WI38 (cell line): ENCODE measurements around the gene NPAS2.

Experiments
- H3K4me3 ChIP-seq: 2 replicates; pipeline ENCODE4 v1.5.1; 2011; ENCODE audit warnings: low read depth, mild to moderate bottlenecking, control low read depth, low read length
- TF ChIP-seq, protein P1 (sequence below): IDR thresholded peaks from 2 replicates; pipeline ENCODE4 v1.5.1; 2012; ENCODE audit warnings: low read depth, mild to moderate bottlenecking, control low read depth, low read length

The NPAS2 gene

DNA sequence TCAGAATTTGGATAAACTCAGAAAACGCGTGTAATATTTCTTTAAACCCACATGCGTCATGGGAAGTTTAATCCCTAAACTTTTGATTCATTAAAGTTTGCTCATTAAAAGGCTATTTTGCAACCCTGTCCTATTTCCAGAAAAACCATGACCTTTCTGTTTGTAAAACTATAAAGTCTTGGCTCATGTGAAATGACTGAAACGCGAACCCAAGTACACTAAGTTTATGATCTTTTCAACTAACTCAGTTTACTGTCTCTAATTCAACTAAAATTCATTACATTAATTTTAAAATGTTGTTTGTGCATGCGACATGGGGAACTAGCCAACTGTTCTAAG lies 178.3 kb downstream of the NPAS2 start:
- TF ChIP-seq, protein P1, sequence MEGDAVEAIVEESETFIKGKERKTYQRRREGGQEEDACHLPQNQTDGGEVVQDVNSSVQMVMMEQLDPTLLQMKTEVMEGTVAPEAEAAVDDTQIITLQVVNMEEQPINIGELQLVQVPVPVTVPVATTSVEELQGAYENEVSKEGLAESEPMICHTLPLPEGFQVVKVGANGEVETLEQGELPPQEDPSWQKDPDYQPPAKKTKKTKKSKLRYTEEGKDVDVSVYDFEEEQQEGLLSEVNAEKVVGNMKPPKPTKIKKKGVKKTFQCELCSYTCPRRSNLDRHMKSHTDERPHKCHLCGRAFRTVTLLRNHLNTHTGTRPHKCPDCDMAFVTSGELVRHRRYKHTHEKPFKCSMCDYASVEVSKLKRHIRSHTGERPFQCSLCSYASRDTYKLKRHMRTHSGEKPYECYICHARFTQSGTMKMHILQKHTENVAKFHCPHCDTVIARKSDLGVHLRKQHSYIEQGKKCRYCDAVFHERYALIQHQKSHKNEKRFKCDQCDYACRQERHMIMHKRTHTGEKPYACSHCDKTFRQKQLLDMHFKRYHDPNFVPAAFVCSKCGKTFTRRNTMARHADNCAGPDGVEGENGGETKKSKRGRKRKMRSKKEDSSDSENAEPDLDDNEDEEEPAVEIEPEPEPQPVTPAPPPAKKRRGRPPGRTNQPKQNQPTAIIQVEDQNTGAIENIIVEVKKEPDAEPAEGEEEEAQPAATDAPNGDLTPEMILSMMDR, result no peak
- no peak overlapping the region for H3K4me3 ChIP-seq

DNA sequence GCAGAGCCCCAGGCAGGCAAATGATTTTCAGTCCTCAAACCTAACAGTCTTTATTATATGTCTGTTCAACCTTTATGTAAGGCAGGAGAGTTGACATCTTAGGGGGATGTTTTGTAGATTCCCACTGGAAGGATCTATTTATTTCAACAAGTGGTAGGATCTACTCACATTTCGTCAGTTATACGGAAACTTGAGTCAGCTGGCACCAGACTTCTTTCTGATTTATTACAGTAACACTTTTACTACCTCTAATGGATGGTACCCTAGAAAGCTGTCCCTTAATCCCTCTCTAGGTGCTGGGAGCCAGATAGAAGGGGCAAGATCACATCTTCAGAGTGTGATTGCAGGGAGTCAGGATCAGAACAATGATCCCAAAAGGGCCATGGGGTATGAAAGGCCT lies 180.1 kb downstream of the NPAS2 start:
- no peak overlapping the region for H3K4me3 ChIP-seq
- TF ChIP-seq, protein P1, result no peak

DNA sequence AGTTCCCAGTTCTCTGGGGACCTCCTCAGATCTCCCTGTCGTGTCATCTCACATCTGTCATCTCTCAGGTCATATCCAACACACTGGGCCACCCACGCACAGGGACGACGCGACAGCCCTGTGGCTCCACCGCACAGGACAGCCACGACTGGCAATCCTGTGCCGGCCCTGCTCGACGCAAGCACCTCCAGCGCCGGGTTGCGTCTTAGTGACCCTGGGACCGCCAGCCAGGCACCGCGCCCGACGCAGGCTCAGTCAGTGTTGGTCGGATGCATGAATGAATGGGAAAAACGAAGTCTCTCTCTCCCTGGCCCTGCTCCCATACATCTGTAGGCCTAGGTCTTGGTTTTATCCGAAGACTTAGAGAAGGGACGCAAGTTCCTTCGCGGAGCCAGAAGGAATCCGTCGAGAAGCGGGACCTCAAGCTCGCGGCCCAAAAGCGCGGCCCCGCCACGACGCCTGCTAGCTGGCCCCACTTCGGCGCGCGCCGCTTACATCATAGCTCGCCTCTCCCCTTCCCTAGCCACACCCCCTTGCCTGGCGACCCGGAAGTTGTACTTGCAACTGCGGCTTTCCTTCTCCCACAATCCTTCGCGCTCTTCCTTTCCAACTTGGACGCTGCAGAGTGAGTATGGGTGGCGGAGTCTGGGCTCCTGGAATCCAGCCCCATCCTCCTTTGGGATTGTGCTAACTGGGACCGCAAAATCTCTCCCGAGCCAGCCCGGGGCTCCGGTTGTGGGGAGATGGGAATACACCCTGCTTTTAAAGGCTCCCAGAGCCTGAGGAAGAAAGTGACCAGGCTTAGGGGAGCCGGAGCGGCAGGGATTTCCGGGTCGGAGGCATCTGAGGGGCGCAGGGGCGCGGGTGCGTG lies 182.0 kb downstream of the NPAS2 start, which contains the start of gene RPL31:
Gene RPL31, plus strand, starts transcription at position 599 of the 871 bp plus-strand sequence. CDS start 413 bp downstream, outside the sequence.
- peak within 1 kb of the TSS; percentile 98 for H3K4me3 ChIP-seq
- TF ChIP-seq, protein P1, result no peak

DNA sequence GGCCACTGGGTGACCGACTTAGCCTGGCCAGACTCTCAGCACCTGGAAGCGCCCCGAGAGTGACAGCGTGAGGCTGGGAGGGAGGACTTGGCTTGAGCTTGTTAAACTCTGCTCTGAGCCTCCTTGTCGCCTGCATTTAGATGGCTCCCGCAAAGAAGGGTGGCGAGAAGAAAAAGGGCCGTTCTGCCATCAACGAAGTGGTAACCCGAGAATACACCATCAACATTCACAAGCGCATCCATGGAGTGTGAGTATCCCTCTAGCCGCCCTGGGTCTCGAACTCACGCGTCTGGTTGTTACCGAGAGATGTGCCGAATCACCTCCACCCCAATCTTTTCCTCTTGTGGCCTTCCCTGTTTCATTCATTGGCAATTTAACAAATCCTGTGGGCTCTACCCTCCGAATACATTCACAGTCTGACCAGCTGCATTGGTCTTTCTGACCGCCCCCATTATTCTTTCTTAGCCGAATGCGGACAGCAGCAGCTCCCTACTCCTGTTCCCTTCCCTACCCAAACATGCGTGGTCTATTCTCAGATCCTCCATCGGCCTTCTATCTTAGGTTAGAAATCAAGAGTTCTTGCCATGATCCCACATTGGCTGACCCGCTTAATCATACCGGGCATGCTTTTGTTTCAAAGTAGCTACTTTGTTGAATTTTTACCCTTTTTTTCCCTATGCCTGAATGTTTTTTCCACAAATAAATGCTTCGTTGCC lies 182.8 kb downstream of the NPAS2 start:
- TF ChIP-seq, protein P1, result no peak

DNA sequence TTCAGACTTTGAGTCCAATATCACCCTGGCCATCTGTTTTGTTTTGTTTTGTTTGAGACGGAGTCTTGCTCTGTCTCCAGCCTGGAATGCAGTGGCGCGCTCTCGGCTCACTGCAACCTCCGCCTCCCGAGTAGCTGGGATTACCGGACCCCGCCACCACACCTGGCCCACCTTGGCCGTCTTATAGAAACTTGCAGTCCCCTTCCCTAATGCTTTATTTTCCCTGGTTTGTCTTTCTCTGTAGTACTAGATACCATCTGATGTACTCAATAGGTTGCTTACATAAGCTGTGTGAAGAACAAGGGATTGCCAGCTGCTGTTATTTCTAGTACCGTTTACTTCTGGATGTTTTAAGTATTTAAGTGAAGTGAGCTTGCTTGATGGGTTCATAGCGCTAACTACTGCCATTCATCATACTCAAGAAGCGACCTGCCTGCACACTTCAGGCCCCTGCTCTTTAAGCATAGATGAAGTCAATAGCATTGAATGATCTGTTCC lies 183.4 kb downstream of the NPAS2 start:
- TF ChIP-seq, protein P1, result no peak
- H3K4me3 ChIP-seq, result peak overlapping the region; percentile 98

More for the DNA sequence above, 182.8 kb downstream of the NPAS2 start:
- H3K4me3 ChIP-seq, result peak overlapping the region; percentile 98

DNA sequence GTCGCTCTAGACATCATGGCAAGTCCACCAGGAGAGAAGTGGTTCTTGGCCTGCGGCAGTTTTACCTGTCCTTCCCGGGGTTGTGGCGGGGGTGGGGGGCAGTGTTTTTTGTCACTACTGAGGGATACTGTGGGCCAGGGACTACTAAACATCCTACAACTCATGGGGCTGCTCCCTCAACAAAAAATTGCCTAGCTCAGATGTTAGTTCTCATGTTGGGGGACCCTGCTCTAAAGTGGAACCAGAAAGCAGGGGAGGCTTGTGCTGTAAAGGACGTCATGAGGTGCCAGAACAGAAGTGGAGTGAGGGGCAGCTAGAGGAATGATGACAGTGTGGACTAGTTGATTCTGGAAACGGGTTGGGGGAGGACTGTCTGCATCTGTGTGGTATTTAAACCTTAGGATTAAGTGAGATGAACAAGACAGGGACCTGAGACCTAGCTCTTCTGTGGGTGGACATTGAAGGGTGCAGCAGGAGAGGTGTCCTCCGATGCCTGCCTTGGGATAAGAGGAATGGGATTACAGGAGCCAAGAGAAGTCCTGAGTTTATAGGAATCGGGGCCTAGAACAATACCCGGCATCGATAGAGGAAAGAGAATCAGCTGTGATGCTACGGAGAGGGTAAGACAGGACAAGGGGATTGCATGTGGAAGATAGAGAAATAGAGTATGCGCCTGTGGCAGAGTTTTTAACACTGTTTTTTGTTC lies 184.8 kb downstream of the NPAS2 start:
- TF ChIP-seq, protein P1, result no peak

More for the DNA sequence above, 184.8 kb downstream of the NPAS2 start:
- H3K4me3 ChIP-seq, result no peak overlapping the region
